H9 (cell line): Measurements from ENCODE around the gene TMX1. TPM values are rescaled to one million over a fixed set of nuclear protein-coding genes. Genes with fewer than 3 reads are reported as not detected.

Experiments used
- DNase-seq: peaks from one replicate; pipeline ENCODE4 v3.0.0-alpha.2; 2017
- H2AFZ ChIP-seq: one replicate; pipeline ENCODE4 v1.6.1; 2013; ENCODE audit warnings: mild to moderate bottlenecking, low read length, control low read depth, moderate library complexity
- H2AK5ac ChIP-seq: 2 replicates; pipeline ENCODE4 v1.6.1; 2013; ENCODE audit warnings: low read length, control low read depth, mixed read lengths; ENCODE audit not compliant: insufficient read length
- H2BK120ac ChIP-seq: one replicate; pipeline ENCODE4 v1.6.1; 2013; ENCODE audit warnings: low read depth, mild to moderate bottlenecking, low read length, control low read depth, inconsistent platforms; ENCODE audit not compliant: poor library complexity, severe bottlenecking
- H2BK12ac ChIP-seq: 2 replicates; pipeline ENCODE4 v1.6.1; 2013; ENCODE audit warnings: low read length, control low read depth, mixed read lengths, low read depth; ENCODE audit not compliant: insufficient read length
- H2BK15ac ChIP-seq: 2 replicates; pipeline ENCODE4 v1.6.1; 2013; ENCODE audit warnings: low read depth, low read length, control low read depth
- H2BK20ac ChIP-seq: one replicate; pipeline ENCODE4 v1.6.1; 2013; ENCODE audit warnings: low read depth, mild to moderate bottlenecking, low read length, control low read depth, inconsistent platforms; ENCODE audit not compliant: poor library complexity, severe bottlenecking
- H2BK5ac ChIP-seq: 2 replicates; pipeline ENCODE4 v1.6.1; 2013; ENCODE audit warnings: low read length, control low read depth, mixed read lengths; ENCODE audit not compliant: insufficient read length
- H3K14ac ChIP-seq: 2 replicates; pipeline ENCODE4 v1.6.1; 2013; ENCODE audit warnings: low read length, control low read depth; ENCODE audit not compliant: insufficient read depth
- H3K18ac ChIP-seq: 2 replicates; pipeline ENCODE4 v1.6.1; 2013; ENCODE audit warnings: low read depth, mild to moderate bottlenecking, mixed read lengths, low read length, control low read depth; ENCODE audit not compliant: insufficient read length
- H3K23ac ChIP-seq: 2 replicates; pipeline ENCODE4 v1.6.1; 2013; ENCODE audit warnings: low read length, control low read depth, mixed read lengths, low read depth; ENCODE audit not compliant: insufficient read length
- H3K23me2 ChIP-seq: 2 replicates; pipeline ENCODE4 v1.6.1; 2013; ENCODE audit warnings: low read depth, mild to moderate bottlenecking, mixed read lengths, low read length, control low read depth; ENCODE audit not compliant: insufficient read length, poor library complexity, severe bottlenecking
- H3K27ac ChIP-seq: 2 replicates; pipeline ENCODE4 v1.5.1; 2013; ENCODE audit warnings: low read length, control low read depth, mixed read lengths, low read depth; ENCODE audit not compliant: insufficient read length
- H3K27me3 ChIP-seq: 2 replicates; pipeline ENCODE4 v1.6.1; 2013; ENCODE audit warnings: low read length, control low read depth, inconsistent platforms; ENCODE audit not compliant: insufficient read depth
- H3K4ac ChIP-seq: 2 replicates; pipeline ENCODE4 v1.6.1; 2013; ENCODE audit warnings: low read depth, mild to moderate bottlenecking, control low read depth, inconsistent platforms, low read length, moderate library complexity
- H3K4me1 ChIP-seq: 2 replicates; pipeline ENCODE4 v1.6.1; 2013; ENCODE audit warnings: low read length, control low read depth, inconsistent platforms; ENCODE audit not compliant: insufficient read depth
- H3K4me2 ChIP-seq: 2 replicates; pipeline ENCODE4 v1.6.1; 2013; ENCODE audit warnings: low read length, control low read depth, mixed read lengths; ENCODE audit not compliant: insufficient read length, insufficient read depth
- H3K56ac ChIP-seq: 2 replicates; pipeline ENCODE4 v1.6.1; 2013; ENCODE audit warnings: low read depth, mild to moderate bottlenecking, mixed read lengths, low read length, control low read depth; ENCODE audit not compliant: insufficient read length
- H3K79me1 ChIP-seq: 2 replicates; pipeline ENCODE4 v1.6.1; 2013; ENCODE audit warnings: low read depth, mild to moderate bottlenecking, moderate library complexity, low read length, control low read depth, inconsistent platforms; ENCODE audit not compliant: insufficient read depth, poor library complexity, severe bottlenecking
- H3K79me2 ChIP-seq: 2 replicates; pipeline ENCODE4 v1.6.1; 2013; ENCODE audit warnings: low read length, control low read depth, inconsistent platforms; ENCODE audit not compliant: insufficient read depth
- H3K9ac ChIP-seq: 2 replicates; pipeline ENCODE4 v1.6.1; 2013; ENCODE audit warnings: low read length, control low read depth, mixed read lengths; ENCODE audit not compliant: insufficient read length; ENCODE audit errors: extremely low read depth
- H3K9me3 ChIP-seq: one replicate; pipeline ENCODE4 v1.6.1; 2013; ENCODE audit warnings: low read depth, low read length, inconsistent platforms; ENCODE audit not compliant: control insufficient read depth
- H3T11ph ChIP-seq: one replicate; pipeline ENCODE4 v1.6.1; 2013; ENCODE audit warnings: mild to moderate bottlenecking, low read length, control low read depth, inconsistent platforms
- H4K20me1 ChIP-seq: one replicate; pipeline ENCODE4 v1.6.1; 2013; ENCODE audit not compliant: control insufficient read depth, insufficient read length, insufficient read depth
- H4K5ac ChIP-seq: 2 replicates; pipeline ENCODE4 v1.6.1; 2013; ENCODE audit warnings: low read depth, mild to moderate bottlenecking, mixed read lengths, low read length, control low read depth; ENCODE audit not compliant: insufficient read length
- H4K8ac ChIP-seq: replicated peaks from 2 replicates; pipeline ENCODE4 v1.6.1; 2013; ENCODE audit warnings: low read length, control low read depth, mixed read lengths, low read depth; ENCODE audit not compliant: insufficient read length
- H4K91ac ChIP-seq: 2 replicates; pipeline ENCODE4 v1.6.1; 2013; ENCODE audit warnings: low read depth, mild to moderate bottlenecking, moderate library complexity, mixed read lengths, low read length, control low read depth; ENCODE audit not compliant: insufficient read length
- H3K27ac Mint-ChIP-seq, 3 experiments: 2 replicates in 2 of 3; 3 replicates in 1 of 3; pipeline ENCODE4 v1.8.0; 2020 to 2021; ENCODE audit warnings: mixed read lengths in 3 of 3, mild to moderate bottlenecking in 1 of 3, moderate library complexity in 1 of 3
- H3K27me3 Mint-ChIP-seq: 2 replicates; pipeline ENCODE4 v1.8.0; 2021; ENCODE audit warnings: low read depth, mild to moderate bottlenecking, moderate library complexity, mixed read lengths
- H3K36me3 Mint-ChIP-seq, 3 experiments: 2 replicates in 2 of 3; 3 replicates in 1 of 3; pipeline ENCODE4 v1.8.0; 2020 to 2021; ENCODE audit warnings: low read depth in 3 of 3, mixed read lengths in 3 of 3; ENCODE audit not compliant: insufficient read depth in 1 of 3
- H3K4me1 Mint-ChIP-seq, 2 experiments: 2 replicates each; pipeline ENCODE4 v1.8.0; 2020; ENCODE audit warnings: mixed read lengths in 2 of 2
- H3K4me3 Mint-ChIP-seq, 2 experiments: 2 replicates in 1 of 2; 3 replicates in 1 of 2; pipeline ENCODE4 v1.8.0; 2020 to 2021; ENCODE audit warnings: mild to moderate bottlenecking in 2 of 2, mixed read lengths in 2 of 2, moderate library complexity in 1 of 2
- H3K9me3 Mint-ChIP-seq, 2 experiments: 2 replicates in 1 of 2; 3 replicates in 1 of 2; pipeline ENCODE4 v1.8.0; 2020; ENCODE audit warnings: mild to moderate bottlenecking in 2 of 2, mixed read lengths in 2 of 2, moderate library complexity in 1 of 2
- WGBS: extraction: QIAGEN DNeasy Blood & Tissue Kit; methylation state at CpG from one replicate; pipeline ENCODE4 v1.1.7; 2013; ENCODE audit warnings: missing lambda C conversion rate, low lambda C conversion rate, mixed read lengths; ENCODE audit not compliant: insufficient read length; ENCODE audit errors: extremely low coverage; 5-methylcytosine and 5-hydroxymethylcytosine counted together
- total RNA-seq: library from RNA; stranded (reverse); gene quantifications from 2 replicates; pipeline ENCODE4 v1.2.1, GENCODE V29; 2021
- TF ChIP-seq, protein P1 (sequence below): fragments of 200-600 bp; sonication (generic); conservative IDR thresholded peaks from 3 replicates; pipeline ENCODE4 v1.8.0; 2021; ENCODE audit warnings: antibody characterized with exemption, mild to moderate bottlenecking

TMX1 gene
- total RNA-seq, 1 experiment from 2014 or later, result 83.5 TPM

DNA sequence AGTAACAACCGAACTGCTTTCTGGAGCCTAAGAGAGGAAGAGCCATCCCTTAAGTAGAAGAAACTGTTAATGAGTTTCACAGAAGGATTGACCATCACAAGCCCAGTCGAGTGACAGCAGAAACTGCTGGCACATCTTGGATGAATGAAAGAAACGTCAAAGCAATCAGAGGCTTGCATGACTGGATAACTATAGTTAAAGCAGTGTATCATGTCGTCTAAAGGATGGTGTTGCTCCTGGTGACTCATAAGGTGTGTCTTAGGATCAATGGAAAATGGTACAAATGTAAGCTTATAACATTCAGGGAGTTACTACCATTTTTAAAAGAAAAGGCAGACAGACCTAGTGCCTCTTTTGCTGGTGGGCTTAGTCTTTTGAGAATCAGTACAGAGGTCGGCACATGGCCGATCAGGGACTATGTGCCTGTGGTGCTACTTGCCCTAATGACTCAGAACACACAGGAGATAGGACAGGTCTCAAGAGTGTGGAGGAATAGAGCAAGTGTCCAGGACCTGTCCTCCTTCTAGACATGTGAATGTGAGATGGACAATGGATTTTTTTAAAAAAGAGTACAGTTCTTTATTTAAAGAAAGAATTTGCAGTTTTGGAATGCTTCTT is 55.7 kb downstream of the TMX1 start:
- Histone ChIP-seq H3K9me3 (no peaks in the 10 kb centered on the region), H2BK15ac (no peak overlapping the region), H3K9ac (no peak overlapping the region), H2AFZ (no peak overlapping the region), H3K4ac (no peak overlapping the region), H2BK120ac (no peak overlapping the region), H3K23ac (no peak overlapping the region), H3K27me3 (no peaks in the 10 kb centered on the region), H3K56ac (no peak overlapping the region), H2BK12ac (no peak overlapping the region), H4K91ac (no peak overlapping the region), H2AK5ac (no peak overlapping the region), H3K27ac (no peak overlapping the region), H3K79me2 (0 out of 2 replicates have a peak, but pooled peaks cover 2% of the 10 kb centered on the region), H4K20me1 (no peaks in the 10 kb centered on the region), H3K79me1 (no peaks in the 10 kb centered on the region), H3K4me1 (no peaks in the 10 kb centered on the region), H3K23me2 (no peaks in the 10 kb centered on the region), H3K14ac (no peak overlapping the region), H4K8ac (no peak overlapping the region), H2BK5ac (no peak overlapping the region), H3K4me2 (no peak overlapping the region), H3T11ph (no peak overlapping the region), H3K18ac (no peak overlapping the region), H2BK20ac (no peak overlapping the region), H4K5ac (no peak overlapping the region)
- Mint-ChIP-seq H3K4me1 (peaks cover 18 to 33% of the 10 kb centered on the region in 2 experiments), H3K27ac (no peak overlapping the region), H3K36me3 (peaks cover 0 to 5% (median 2%) of the 10 kb centered on the region in 3 experiments; a peak in 3 of 7 replicates), H3K9me3 (no peaks in the 10 kb centered on the region), H3K4me3 (no peak overlapping the region), H3K27me3 (no peaks in the 10 kb centered on the region)
- no peak for DNase-seq
- TF ChIP-seq, protein P1, sequence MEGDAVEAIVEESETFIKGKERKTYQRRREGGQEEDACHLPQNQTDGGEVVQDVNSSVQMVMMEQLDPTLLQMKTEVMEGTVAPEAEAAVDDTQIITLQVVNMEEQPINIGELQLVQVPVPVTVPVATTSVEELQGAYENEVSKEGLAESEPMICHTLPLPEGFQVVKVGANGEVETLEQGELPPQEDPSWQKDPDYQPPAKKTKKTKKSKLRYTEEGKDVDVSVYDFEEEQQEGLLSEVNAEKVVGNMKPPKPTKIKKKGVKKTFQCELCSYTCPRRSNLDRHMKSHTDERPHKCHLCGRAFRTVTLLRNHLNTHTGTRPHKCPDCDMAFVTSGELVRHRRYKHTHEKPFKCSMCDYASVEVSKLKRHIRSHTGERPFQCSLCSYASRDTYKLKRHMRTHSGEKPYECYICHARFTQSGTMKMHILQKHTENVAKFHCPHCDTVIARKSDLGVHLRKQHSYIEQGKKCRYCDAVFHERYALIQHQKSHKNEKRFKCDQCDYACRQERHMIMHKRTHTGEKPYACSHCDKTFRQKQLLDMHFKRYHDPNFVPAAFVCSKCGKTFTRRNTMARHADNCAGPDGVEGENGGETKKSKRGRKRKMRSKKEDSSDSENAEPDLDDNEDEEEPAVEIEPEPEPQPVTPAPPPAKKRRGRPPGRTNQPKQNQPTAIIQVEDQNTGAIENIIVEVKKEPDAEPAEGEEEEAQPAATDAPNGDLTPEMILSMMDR, result no peak
- WGBS, result no CpG with 5 or more reads among the region's 6 CpGs
